Panc1 (cell line): ENCODE results near the gene BCAS3.

Experiments
- POLR2AphosphoS5 ChIP-seq: IDR thresholded peaks from 2 replicates; pipeline ENCODE4 v1.6.1; 2012; ENCODE audit warnings: mild to moderate bottlenecking, low read depth, low read length, moderate library complexity
- SIN3A ChIP-seq: IDR thresholded peaks from 2 replicates; pipeline ENCODE4 v1.6.1; 2012; ENCODE audit warnings: low read depth, mild to moderate bottlenecking, low read length, moderate library complexity, borderline replicate concordance; ENCODE audit not compliant: insufficient read depth
- TCF7L2 ChIP-seq: IDR thresholded peaks from 2 replicates; pipeline ENCODE4 v1.6.1; 2011; ENCODE audit warnings: mild to moderate bottlenecking, low read depth, low read length, inconsistent platforms
- TF ChIP-seq, protein P1 (sequence below): fragments of 450-650 bp; IDR thresholded peaks from 2 replicates; pipeline ENCODE4 v1.5.1; 2017; ENCODE audit warnings: mild to moderate bottlenecking
- TF ChIP-seq, protein P2 (sequence below), 2 experiments: IDR thresholded peaks; 2 replicates each; pipeline ENCODE4 v1.6.1; 2011 to 2012; ENCODE audit warnings: low read depth in 2 of 2, control low read depth in 1 of 2, low read length in 1 of 2, mild to moderate bottlenecking in 1 of 2, moderate library complexity in 1 of 2; ENCODE audit not compliant: insufficient read depth in 1 of 2

DNA sequence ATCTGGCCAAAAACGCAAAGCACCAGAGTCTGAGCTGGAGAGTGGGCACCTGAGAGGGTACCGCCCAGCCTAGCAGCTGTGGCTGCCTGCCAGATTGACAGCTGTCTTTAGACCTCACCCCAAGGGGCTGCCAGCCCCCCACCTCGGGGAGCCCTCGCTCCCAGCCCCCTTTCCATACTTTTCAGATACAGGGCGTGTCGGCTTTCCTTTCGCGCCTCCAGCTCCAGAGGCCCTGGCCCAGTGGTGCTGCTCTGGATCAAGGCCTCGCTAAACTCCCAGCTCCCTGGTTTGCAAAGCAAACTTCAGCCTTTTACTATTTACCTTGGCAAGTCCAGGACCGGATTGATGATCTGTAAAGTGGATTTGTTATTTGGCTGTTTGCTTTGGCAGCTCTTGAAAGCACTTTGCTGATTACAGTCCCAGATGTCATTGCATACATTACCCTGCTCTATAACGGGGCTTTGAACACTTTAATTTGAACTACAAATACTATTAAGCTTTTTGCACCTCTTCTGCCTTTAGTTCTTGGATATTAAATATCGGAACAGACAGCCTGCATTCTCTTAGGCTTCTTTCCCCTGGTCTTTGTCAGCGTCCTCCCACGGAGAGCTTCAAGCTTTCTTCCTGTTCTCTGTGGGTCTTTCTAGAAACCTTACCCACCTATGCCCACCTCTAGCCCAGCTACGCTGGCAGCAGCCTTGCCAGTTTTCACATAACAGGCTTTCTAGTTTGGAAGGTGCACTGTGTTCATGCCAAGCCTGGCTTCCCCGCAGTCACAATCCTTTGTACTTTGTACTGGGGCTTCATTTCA lies 658.4 kb downstream of the BCAS3 start:
- TF ChIP-seq POLR2AphosphoS5: peak; percentile 82
- TF ChIP-seq, protein P1, sequence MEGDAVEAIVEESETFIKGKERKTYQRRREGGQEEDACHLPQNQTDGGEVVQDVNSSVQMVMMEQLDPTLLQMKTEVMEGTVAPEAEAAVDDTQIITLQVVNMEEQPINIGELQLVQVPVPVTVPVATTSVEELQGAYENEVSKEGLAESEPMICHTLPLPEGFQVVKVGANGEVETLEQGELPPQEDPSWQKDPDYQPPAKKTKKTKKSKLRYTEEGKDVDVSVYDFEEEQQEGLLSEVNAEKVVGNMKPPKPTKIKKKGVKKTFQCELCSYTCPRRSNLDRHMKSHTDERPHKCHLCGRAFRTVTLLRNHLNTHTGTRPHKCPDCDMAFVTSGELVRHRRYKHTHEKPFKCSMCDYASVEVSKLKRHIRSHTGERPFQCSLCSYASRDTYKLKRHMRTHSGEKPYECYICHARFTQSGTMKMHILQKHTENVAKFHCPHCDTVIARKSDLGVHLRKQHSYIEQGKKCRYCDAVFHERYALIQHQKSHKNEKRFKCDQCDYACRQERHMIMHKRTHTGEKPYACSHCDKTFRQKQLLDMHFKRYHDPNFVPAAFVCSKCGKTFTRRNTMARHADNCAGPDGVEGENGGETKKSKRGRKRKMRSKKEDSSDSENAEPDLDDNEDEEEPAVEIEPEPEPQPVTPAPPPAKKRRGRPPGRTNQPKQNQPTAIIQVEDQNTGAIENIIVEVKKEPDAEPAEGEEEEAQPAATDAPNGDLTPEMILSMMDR: no peak
- TF ChIP-seq, protein P2, sequence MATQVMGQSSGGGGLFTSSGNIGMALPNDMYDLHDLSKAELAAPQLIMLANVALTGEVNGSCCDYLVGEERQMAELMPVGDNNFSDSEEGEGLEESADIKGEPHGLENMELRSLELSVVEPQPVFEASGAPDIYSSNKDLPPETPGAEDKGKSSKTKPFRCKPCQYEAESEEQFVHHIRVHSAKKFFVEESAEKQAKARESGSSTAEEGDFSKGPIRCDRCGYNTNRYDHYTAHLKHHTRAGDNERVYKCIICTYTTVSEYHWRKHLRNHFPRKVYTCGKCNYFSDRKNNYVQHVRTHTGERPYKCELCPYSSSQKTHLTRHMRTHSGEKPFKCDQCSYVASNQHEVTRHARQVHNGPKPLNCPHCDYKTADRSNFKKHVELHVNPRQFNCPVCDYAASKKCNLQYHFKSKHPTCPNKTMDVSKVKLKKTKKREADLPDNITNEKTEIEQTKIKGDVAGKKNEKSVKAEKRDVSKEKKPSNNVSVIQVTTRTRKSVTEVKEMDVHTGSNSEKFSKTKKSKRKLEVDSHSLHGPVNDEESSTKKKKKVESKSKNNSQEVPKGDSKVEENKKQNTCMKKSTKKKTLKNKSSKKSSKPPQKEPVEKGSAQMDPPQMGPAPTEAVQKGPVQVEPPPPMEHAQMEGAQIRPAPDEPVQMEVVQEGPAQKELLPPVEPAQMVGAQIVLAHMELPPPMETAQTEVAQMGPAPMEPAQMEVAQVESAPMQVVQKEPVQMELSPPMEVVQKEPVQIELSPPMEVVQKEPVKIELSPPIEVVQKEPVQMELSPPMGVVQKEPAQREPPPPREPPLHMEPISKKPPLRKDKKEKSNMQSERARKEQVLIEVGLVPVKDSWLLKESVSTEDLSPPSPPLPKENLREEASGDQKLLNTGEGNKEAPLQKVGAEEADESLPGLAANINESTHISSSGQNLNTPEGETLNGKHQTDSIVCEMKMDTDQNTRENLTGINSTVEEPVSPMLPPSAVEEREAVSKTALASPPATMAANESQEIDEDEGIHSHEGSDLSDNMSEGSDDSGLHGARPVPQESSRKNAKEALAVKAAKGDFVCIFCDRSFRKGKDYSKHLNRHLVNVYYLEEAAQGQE (IDR thresholded peaks at IDR 0.05; ENCODE audit: insufficient read depth in 1 of 2, low read depth in 2 of 2, low read length in 1 of 2): no peak
- peak; percentile 99 for TF ChIP-seq TCF7L2
- no peak for TF ChIP-seq SIN3A
